Adrenal gland (tissue), 5 donors: Measurements from ENCODE around the gene MAPK10.

Experiments used
- POLR2A ChIP-seq, 2 donors: fragments of 450-650 bp; IDR thresholded peaks; one replicate each; pipeline ENCODE4 v1.6.1; 2017; ENCODE audit warnings: antibody characterized with exemption in 2 of 2, mild to moderate bottlenecking in 2 of 2, moderate library complexity in 1 of 2
- TF ChIP-seq, protein P1 (sequence below), 6 experiments: fragments of 450-650 bp in 4 of 6; fragments of 200-600 bp in 2 of 6; sonication (generic) in 1 of 6; IDR thresholded peaks; 1 replicate in 5 of 6; 2 replicates in 1 of 6; pipeline versions ENCODE4 v1.5.1 to v1.8.0; 2016 to 2021; ENCODE audit warnings: antibody characterized with exemption in 6 of 6, mild to moderate bottlenecking in 2 of 6, moderate library complexity in 1 of 6
- donor health status: DM: no; HTN: no; CAD: no.

- TF ChIP-seq, protein P1, sequence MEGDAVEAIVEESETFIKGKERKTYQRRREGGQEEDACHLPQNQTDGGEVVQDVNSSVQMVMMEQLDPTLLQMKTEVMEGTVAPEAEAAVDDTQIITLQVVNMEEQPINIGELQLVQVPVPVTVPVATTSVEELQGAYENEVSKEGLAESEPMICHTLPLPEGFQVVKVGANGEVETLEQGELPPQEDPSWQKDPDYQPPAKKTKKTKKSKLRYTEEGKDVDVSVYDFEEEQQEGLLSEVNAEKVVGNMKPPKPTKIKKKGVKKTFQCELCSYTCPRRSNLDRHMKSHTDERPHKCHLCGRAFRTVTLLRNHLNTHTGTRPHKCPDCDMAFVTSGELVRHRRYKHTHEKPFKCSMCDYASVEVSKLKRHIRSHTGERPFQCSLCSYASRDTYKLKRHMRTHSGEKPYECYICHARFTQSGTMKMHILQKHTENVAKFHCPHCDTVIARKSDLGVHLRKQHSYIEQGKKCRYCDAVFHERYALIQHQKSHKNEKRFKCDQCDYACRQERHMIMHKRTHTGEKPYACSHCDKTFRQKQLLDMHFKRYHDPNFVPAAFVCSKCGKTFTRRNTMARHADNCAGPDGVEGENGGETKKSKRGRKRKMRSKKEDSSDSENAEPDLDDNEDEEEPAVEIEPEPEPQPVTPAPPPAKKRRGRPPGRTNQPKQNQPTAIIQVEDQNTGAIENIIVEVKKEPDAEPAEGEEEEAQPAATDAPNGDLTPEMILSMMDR (IDR thresholded peaks at IDR 0.05), result no peak
- no peak for TF ChIP-seq POLR2A (IDR thresholded peaks at IDR 0.05)
Measured at GRCh38 chr4:86356425-86357210, 3.2 kb downstream of the MAPK10 start.
